Epithelial cell of esophagus (primary cell): Measurements from ENCODE around the gene METTL26.

Source experiments
- DNase-seq: peaks from one replicate; pipeline ENCODE4 v3.0.0; 2010; ENCODE audit warnings: low read depth
- H3K4me3 ChIP-seq: 2 replicates; pipeline ENCODE4 v1.5.1; 2011; ENCODE audit warnings: mild to moderate bottlenecking, low read length, control low read depth
- CTCF ChIP-seq: IDR thresholded peaks from 2 replicates; pipeline ENCODE4 v1.5.1; 2011; ENCODE audit warnings: low read depth, mild to moderate bottlenecking, low read length, control low read depth, inconsistent platforms; ENCODE audit not compliant: insufficient read depth; ENCODE audit errors: missing control alignments

METTL26 gene

GRCh38 chr16:630249-630814 lies 5.8 kb downstream of the METTL26 start:
- no peak for DNase-seq
- TF ChIP-seq CTCF = no peak
- no peak overlapping the region for H3K4me3 ChIP-seq

- H3K4me3 ChIP-seq = no peak overlapping the region
- no peak for TF ChIP-seq CTCF
- no peak for DNase-seq
These were observed 6.3 kb downstream of the METTL26 start for GRCh38 chr16:629833-630248.

- no peak for TF ChIP-seq CTCF
- H3K4me3 ChIP-seq = no peak overlapping the region
- DNase-seq = no peak
These were observed 6.8 kb downstream of the METTL26 start for GRCh38 chr16:629185-629832.

GRCh38 chr16:628321-629061 lies 7.6 kb downstream of the METTL26 start:
- no peak overlapping the region for H3K4me3 ChIP-seq
- no peak for DNase-seq
- no peak for TF ChIP-seq CTCF

GRCh38 chr16:627454-628239 lies 8.5 kb downstream of the METTL26 start:
- no peak for DNase-seq
- H3K4me3 ChIP-seq = no peak overlapping the region
- no peak for TF ChIP-seq CTCF

GRCh38 chr16:626787-627453 lies 9.2 kb downstream of the METTL26 start:
- H3K4me3 ChIP-seq = no peak overlapping the region
- peak; percentile 97 for DNase-seq
- TF ChIP-seq CTCF = no peak
